ENCODE measurements around the gene TRPT1.

- TF ChIP-seq EZH2phosphoT487 (IDR thresholded peaks at IDR 0.05; ENCODE audit: borderline replicate concordance, low read length) (no peak), CTCF (IDR thresholded peaks at IDR 0.05; ENCODE audit: low read depth, low read length, poor library complexity, severe bottlenecking) (no peak)
Observed at GRCh38 chr11:64232967-64233315, 7.0 kb upstream of the TRPT1 start.
